NT2/D1 (cell line): Measurements from ENCODE around the gene NFS1.

ENCODE experiments used
- SUZ12 ChIP-seq: IDR thresholded peaks from 2 replicates; pipeline ENCODE4 v1.6.1; 2011; ENCODE audit not compliant: insufficient read length, insufficient read depth; ENCODE audit errors: extremely low read depth
- YY1 ChIP-seq: IDR thresholded peaks from 2 replicates; pipeline ENCODE4 v1.6.1; 2011; ENCODE audit not compliant: insufficient read length, insufficient read depth
- ZNF274 ChIP-seq: IDR thresholded peaks from 2 replicates; pipeline ENCODE4 v1.6.1; 2011; ENCODE audit warnings: mild to moderate bottlenecking, low read depth, low read length

- TF ChIP-seq YY1 (no peak), SUZ12 (no peak), ZNF274 (no peak)
These were observed 57.4 kb downstream of the NFS1 start for GRCh38 chr20:35641743-35642142.
